Fibroblast of mammary gland (primary cell): ENCODE data around the gene TYRO3.

ENCODE experiments used
- DNase-seq: peaks from one replicate; pipeline ENCODE4 v3.0.0-alpha.2; 2010; ENCODE audit warnings: low read depth
- H3K4me3 ChIP-seq: 2 replicates; pipeline ENCODE4 v1.5.1; 2011; ENCODE audit warnings: low read depth, mild to moderate bottlenecking, low read length, moderate library complexity; ENCODE audit not compliant: control insufficient read depth
- CTCF ChIP-seq: conservative IDR thresholded peaks from 2 replicates; pipeline ENCODE4 v1.5.1; 2011; ENCODE audit warnings: low read depth, low read length, inconsistent platforms; ENCODE audit not compliant: control insufficient read depth, insufficient read depth

Gene TYRO3

GRCh38 chr15:41631880-41632470 lies 73.0 kb downstream of the TYRO3 start:
- DNase-seq: no peak
- TF ChIP-seq CTCF: no peak
- no peak overlapping the region for H3K4me3 ChIP-seq
